GM10266 (cell line): ENCODE measurements around the gene COQ3.
A peak's percentile ranks its signal among the peaks of the same experiment; 100 is the strongest.

Source experiments
- DNase-seq: peaks from one replicate; pipeline ENCODE4 v3.0.0; 2012; ENCODE audit errors: extremely low spot score
- CTCF ChIP-seq: IDR thresholded peaks from 2 replicates; pipeline ENCODE4 v1.5.1; 2012; ENCODE audit warnings: mild to moderate bottlenecking, low read depth; ENCODE audit not compliant: control insufficient read depth, insufficient read depth; ENCODE audit errors: missing control alignments

Gene COQ3

GRCh38 chr6:99425647-99426450 lies 31.9 kb upstream of the COQ3 start:
- peak; percentile 33 for DNase-seq
- peak; percentile 63 for TF ChIP-seq CTCF

DNA sequence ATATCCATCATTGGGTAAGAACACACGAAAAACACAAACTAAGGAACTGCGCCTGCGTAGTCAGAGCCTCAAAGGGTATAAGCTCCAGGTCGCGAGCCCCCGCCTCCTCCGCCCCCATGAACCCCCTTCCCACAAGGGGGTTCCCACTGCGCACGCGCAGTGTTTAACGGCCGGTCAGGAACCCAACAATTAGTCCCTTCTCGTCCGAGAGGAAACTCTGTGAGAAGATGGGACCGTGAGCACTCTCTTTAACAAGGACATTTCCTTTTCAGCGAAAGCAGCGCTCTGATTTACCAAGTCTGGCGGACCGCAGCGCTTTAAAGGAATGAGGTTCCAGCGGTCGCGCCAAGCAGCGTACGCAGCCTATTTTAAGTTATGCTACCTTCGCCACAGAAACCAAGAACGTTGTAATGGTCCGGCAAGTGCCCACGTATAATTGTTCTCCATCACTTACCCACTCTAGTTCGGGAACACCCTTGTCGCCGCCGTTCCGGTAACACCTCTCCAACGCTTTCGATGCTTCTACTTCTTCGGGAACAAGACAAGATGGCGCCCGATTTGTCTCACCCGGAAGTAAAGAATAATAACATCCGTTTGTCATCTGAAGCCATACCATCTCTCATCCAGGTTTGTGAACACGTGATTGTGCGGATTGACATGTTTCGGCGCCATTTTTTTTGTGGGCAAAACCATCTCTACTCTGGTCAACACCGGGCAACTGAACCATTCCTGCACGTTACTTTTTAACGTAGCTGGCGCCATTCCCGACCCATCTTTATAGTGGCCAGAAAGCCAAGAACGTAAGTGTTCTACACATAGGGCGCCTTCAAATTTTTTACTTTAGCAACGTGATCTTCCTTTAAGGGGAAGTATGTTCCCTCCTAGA lies 31.0 kb upstream of the COQ3 start, which contains the start of gene PNISR:
TSS of gene PNISR (minus strand) at position 548 of the 886 bp plus-strand sequence. CDS start 10,649 bp downstream, outside the sequence.
- TF ChIP-seq CTCF = no peak
- peak; percentile 82 for DNase-seq

GRCh38 chr6:99424022-99424421 lies 30.0 kb upstream of the COQ3 start:
- DNase-seq = no peak
- no peak for TF ChIP-seq CTCF

DNA sequence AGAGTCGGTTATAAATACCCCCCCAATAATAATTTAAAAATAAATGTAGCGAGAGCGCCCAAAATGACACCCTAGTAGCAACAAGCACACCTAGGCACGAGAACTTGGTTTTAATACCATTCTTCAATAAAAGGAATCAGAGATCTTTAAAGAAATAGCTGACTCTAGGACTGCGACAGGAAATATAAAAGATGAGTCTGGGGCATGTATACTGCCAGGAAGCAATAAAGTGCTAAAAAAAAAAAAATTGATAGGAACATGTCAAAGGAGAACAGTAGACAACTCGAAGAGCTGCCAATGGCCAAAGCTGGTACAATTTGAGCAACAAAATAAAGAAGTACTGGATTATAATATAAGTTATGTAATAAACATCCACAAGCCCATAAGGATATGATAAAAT lies 28.9 kb upstream of the COQ3 start:
- no peak for TF ChIP-seq CTCF
- no peak for DNase-seq

GRCh38 chr6:99416892-99417767 lies 23.1 kb upstream of the COQ3 start:
- no peak for DNase-seq
- no peak for TF ChIP-seq CTCF

- DNase-seq = no peak
- TF ChIP-seq CTCF = no peak
Measured at GRCh38 chr6:99416226-99416625, 22.2 kb upstream of the COQ3 start.
